ENCODE data around the gene COL5A1. TPM values are rescaled to one million over a fixed set of nuclear protein-coding genes. Genes with fewer than 3 reads are reported as not detected.
A peak's percentile ranks its signal among the peaks of the same experiment; 100 is the strongest.

The COL5A1 gene
- total RNA-seq, 1 donor: 801 TPM

GRCh38 chr9:134755221-134755907 lies 113.8 kb downstream of the COL5A1 start:
- Histone ChIP-seq H3K27ac (ENCODE audit: low read depth, low read length) (no peak overlapping the region), H3K79me2 (ENCODE audit: insufficient read depth, low read length) (peaks cover 29% of the 10 kb centered on the region), H3K36me3 (ENCODE audit: insufficient read depth, low read length) (peaks cover 94% of the 10 kb centered on the region), H2AFZ (ENCODE audit: low read length) (no peak overlapping the region), H3K27me3 (ENCODE audit: insufficient read depth, low read length) (no peaks in the 10 kb centered on the region), H3K4me1 (ENCODE audit: insufficient read depth, low read length) (no peaks in the 10 kb centered on the region), H3K4me3 (ENCODE audit: insufficient read depth, low read length) (no peak overlapping the region), H3K4me2 (ENCODE audit: insufficient read depth, low read length) (no peak overlapping the region), H4K20me1 (ENCODE audit: insufficient read depth, low read length) (peaks cover 57% of the 10 kb centered on the region), H3K9me3 (ENCODE audit: low read depth, low read length) (no peaks in the 10 kb centered on the region)
- no peak for DNase-seq (ENCODE audit: insufficient read length, low spot score, missing footprints)
- no peak for TF ChIP-seq CTCF (IDR thresholded peaks at IDR 0.05; ENCODE audit: extremely low read depth, low read depth, low read length)

DNA sequence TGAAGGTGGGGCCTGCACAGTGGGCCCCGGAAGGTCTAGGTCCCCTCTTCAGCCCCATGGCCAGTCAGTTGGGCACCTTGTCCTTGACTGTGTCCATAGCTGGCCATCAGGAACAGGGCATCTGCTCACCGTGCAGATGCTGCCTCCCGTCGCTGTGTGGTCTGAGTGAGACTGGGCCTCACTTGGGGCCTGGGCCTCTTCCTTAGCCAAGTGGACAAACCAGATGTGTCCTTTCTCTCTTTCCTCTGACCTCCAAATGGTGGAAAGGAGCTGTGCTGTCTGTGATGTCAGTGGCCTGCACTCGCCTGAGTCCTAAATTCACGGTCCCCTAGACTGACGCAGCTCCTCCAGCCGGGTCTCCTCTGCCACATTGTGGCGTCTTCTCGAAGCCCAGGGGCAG lies 114.5 kb downstream of the COL5A1 start:
- Histone ChIP-seq H3K27ac (ENCODE audit: low read depth, low read length) (no peak overlapping the region), H3K9me3 (ENCODE audit: low read depth, low read length) (no peaks in the 10 kb centered on the region), H4K20me1 (ENCODE audit: insufficient read depth, low read length) (peaks cover 62% of the 10 kb centered on the region), H3K4me2 (ENCODE audit: insufficient read depth, low read length) (no peak overlapping the region), H3K36me3 (ENCODE audit: insufficient read depth, low read length) (peaks cover 94% of the 10 kb centered on the region), H3K79me2 (ENCODE audit: insufficient read depth, low read length) (peaks cover 23% of the 10 kb centered on the region), H3K27me3 (ENCODE audit: insufficient read depth, low read length) (no peaks in the 10 kb centered on the region), H3K4me1 (ENCODE audit: insufficient read depth, low read length) (no peaks in the 10 kb centered on the region), H2AFZ (ENCODE audit: low read length) (no peak overlapping the region), H3K4me3 (ENCODE audit: insufficient read depth, low read length) (no peak overlapping the region)
- no peak for TF ChIP-seq CTCF (IDR thresholded peaks at IDR 0.05; ENCODE audit: extremely low read depth, low read depth, low read length)
- DNase-seq (ENCODE audit: insufficient read length, low spot score, missing footprints): no peak

- no peaks in the 10 kb centered on the region for H3K9me3 ChIP-seq (ENCODE audit: low read depth, low read length)
- no peaks in the 10 kb centered on the region for H3K27me3 ChIP-seq (ENCODE audit: insufficient read depth, low read length)
- H4K20me1 ChIP-seq (ENCODE audit: insufficient read depth, low read length): peaks cover 73% of the 10 kb centered on the region
- peak; percentile 88 for DNase-seq (ENCODE audit: insufficient read length, low spot score, missing footprints)
- no peak for TF ChIP-seq CTCF (IDR thresholded peaks at IDR 0.05; ENCODE audit: extremely low read depth, low read depth, low read length)
- H3K27ac ChIP-seq (ENCODE audit: low read depth, low read length): no peak overlapping the region
- peaks cover 96% of the 10 kb centered on the region for H3K36me3 ChIP-seq (ENCODE audit: insufficient read depth, low read length)
- no peak overlapping the region for H3K4me3 ChIP-seq (ENCODE audit: insufficient read depth, low read length)
- peaks cover 18% of the 10 kb centered on the region for H3K79me2 ChIP-seq (ENCODE audit: insufficient read depth, low read length)
- H3K4me1 ChIP-seq (ENCODE audit: insufficient read depth, low read length): no peaks in the 10 kb centered on the region
- no peak overlapping the region for H3K4me2 ChIP-seq (ENCODE audit: insufficient read depth, low read length)
- no peak overlapping the region for H2AFZ ChIP-seq (ENCODE audit: low read length)
These were observed 115.8 kb downstream of the COL5A1 start for GRCh38 chr9:134757216-134757975.

DNA sequence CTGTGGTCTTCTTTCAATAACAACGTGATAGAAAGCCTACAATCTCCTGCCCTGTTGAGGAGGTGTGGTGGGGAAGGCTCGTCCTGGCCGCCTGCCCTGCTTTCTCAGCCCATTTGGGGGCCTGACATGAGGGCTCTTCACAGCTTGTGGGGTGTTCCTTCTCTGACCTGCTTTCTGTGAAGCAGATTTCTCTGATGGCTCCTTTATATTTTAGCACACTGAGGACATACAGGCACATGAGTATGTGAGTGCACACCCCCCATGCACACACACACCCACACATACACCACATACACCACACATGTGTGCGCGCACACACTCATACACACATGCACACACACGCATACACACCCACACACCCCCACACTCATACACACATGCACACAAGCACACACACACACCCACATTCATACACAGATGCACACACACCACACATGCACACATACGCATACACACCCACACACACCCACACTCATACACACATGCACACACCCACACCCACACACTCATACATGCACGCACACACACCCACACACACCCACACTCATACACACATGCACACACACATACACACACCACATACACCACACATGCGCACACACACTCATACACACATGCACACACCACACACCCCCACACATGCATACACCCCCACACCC lies 117.5 kb downstream of the COL5A1 start:
- no peaks in the 10 kb centered on the region for H3K4me1 ChIP-seq (ENCODE audit: insufficient read depth, low read length)
- peaks cover 96% of the 10 kb centered on the region for H3K36me3 ChIP-seq (ENCODE audit: insufficient read depth, low read length)
- TF ChIP-seq CTCF (IDR thresholded peaks at IDR 0.05; ENCODE audit: extremely low read depth, low read depth, low read length): no peak
- H3K9me3 ChIP-seq (ENCODE audit: low read depth, low read length): no peaks in the 10 kb centered on the region
- H3K4me3 ChIP-seq (ENCODE audit: insufficient read depth, low read length): no peak overlapping the region
- no peak overlapping the region for H3K4me2 ChIP-seq (ENCODE audit: insufficient read depth, low read length)
- no peak overlapping the region for H2AFZ ChIP-seq (ENCODE audit: low read length)
- no peak for DNase-seq (ENCODE audit: insufficient read length, low spot score, missing footprints)
- H3K79me2 ChIP-seq (ENCODE audit: insufficient read depth, low read length): peaks cover 16% of the 10 kb centered on the region
- H4K20me1 ChIP-seq (ENCODE audit: insufficient read depth, low read length): peaks cover 79% of the 10 kb centered on the region
- no peaks in the 10 kb centered on the region for H3K27me3 ChIP-seq (ENCODE audit: insufficient read depth, low read length)
- no peak overlapping the region for H3K27ac ChIP-seq (ENCODE audit: low read depth, low read length)

Measured in osteoblast (primary cell).